Adrenal gland (tissue), 12 donors: ENCODE data around the gene SPATA9. TPM values are rescaled to one million over a fixed set of nuclear protein-coding genes. Genes with fewer than 3 reads are reported as not detected.

Source experiments
- DNase-seq, 7 donors: peaks; one replicate each; pipeline ENCODE4 v3.0.0-alpha.2; 2019 to 2020
- H3K27ac ChIP-seq, 5 donors: fragments of 200-600 bp; sonication (generic) in 4 of 5; 1 replicate in 3 of 5; 2 replicates in 2 of 5; pipeline versions ENCODE4 v1.5.1 to v1.8.0; 2016 to 2020; ENCODE audit warnings: mild to moderate bottlenecking in 1 of 5
- H3K27me3 ChIP-seq: fragments of 200-600 bp; 2 replicates; pipeline ENCODE4 v1.8.0; 2021
- H3K36me3 ChIP-seq, 2 donors: fragments of 200-600 bp; replicated peaks in 1 of 2; 1 replicate in 1 of 2; 2 replicates in 1 of 2; pipeline versions ENCODE4 v1.5.1 to v1.8.0; 2018 to 2022
- H3K4me1 ChIP-seq, 2 donors: fragments of 200-600 bp; replicated peaks in 1 of 2; 1 replicate in 1 of 2; 2 replicates in 1 of 2; pipeline versions ENCODE4 v1.5.1 to v1.8.0; 2018 to 2021
- H3K4me3 ChIP-seq, 4 donors: fragments of 200-600 bp; sonication (generic) in 3 of 4; one replicate each; pipeline ENCODE4 v1.5.1; 2016 to 2018
- H3K9me3 ChIP-seq, 3 donors: fragments of 200-600 bp; sonication (generic) in 1 of 3; replicated peaks in 1 of 3; 1 replicate in 2 of 3; 2 replicates in 1 of 3; pipeline versions ENCODE4 v1.5.1 to v1.8.0; 2016 to 2021
- POLR2A ChIP-seq, 2 donors: fragments of 450-650 bp; IDR thresholded peaks; one replicate each; pipeline ENCODE4 v1.6.1; 2017; ENCODE audit warnings: antibody characterized with exemption in 2 of 2, mild to moderate bottlenecking in 2 of 2, moderate library complexity in 1 of 2
- WGBS, 4 donors: extraction: QIAGEN DNeasy Blood & Tissue Kit in 2 of 4; methylation state at CpG; one replicate each; pipeline versions ENCODE4 v1.1.5 to v1.1.7; 2013 to 2017; 5-methylcytosine and 5-hydroxymethylcytosine counted together
- intact Hi-C, 2 donors: fragments of 100-400 bp; cut with DNase I; formaldehyde crosslinking; loops; one replicate each; pipeline versions ENCODE4 v1.14.1 to v1.15.0; 2022 to 2023
- polyA plus RNA-seq, 3 donors: library from polyadenylated mRNA; stranded (reverse); fragments of 200-250 nt in 2 of 3; fragments of 350-450 nt in 1 of 3; fragmentation: Illumina TruSeq in 1 of 3; extraction: RNeasy Lipid Tissue Mini Kit (QIAGEN cat#74804) in 1 of 3; gene quantifications; one replicate each; pipeline ENCODE4 v1.2.3, GENCODE V29; 2013 to 2014
- total RNA-seq, 9 donors: library from RNA; depleted of rRNA in 4 of 9; stranded (reverse); fragments of >200 nt in 4 of 9; fragments of 120-200 nt in 1 of 9; fragmentation: NEBNext Ultra II Directional in 1 of 9; extraction: Animal tissue kit (Norgen Biotek cat#: 25700) in 1 of 9; gene quantifications; one replicate each; pipeline versions ENCODE4 v1.1.0 to v1.2.4, GENCODE V29; 2013 to 2023
- TF ChIP-seq, protein P1 (sequence below), 6 experiments: fragments of 450-650 bp in 4 of 6; fragments of 200-600 bp in 2 of 6; sonication (generic) in 1 of 6; IDR thresholded peaks; 1 replicate in 5 of 6; 2 replicates in 1 of 6; pipeline versions ENCODE4 v1.5.1 to v1.8.0; 2016 to 2021; ENCODE audit warnings: antibody characterized with exemption in 6 of 6, mild to moderate bottlenecking in 2 of 6, moderate library complexity in 1 of 6
- donor health status: healthy with polysubstance abuse.
- donor health status: Bipolar disorder and iron deficiency.
- donor health status: DM: yes; HTN: yes; CAD: no.
- donor health status: DM: no; HTN: no; CAD: no.
- donor health status: DM: no; HTN: no; CAD: no.
- donor health status: DM: yes; HTN: yes; CAD: no.

The SPATA9 gene
- total and polyA plus RNA-seq, 12 donors = 0.26 to 2.7 (median 0.63) TPM; not detected in 5

DNA sequence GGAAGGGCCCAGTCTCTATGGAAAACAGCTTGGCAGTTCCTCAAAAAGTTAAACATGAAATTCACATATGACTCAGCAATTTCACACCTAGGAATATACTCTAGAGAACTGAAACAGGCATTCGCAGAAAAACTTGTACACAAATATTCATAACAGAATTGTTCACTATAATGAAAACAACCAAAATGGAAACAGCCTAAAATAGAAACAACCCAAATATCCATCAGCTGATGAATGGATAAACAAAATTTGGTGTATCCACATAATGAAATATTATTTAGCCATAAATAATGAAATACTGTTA is 67.7 kb downstream of the SPATA9 start:
- Histone ChIP-seq H3K9me3 (no peaks in the 10 kb centered on the region), H3K36me3 (no peaks in the 10 kb centered on the region), H3K27me3 (no peaks in the 10 kb centered on the region), H3K27ac (no peak overlapping the region), H3K4me1 (peaks cover 4 to 9% of the 10 kb centered on the region in 2 donors), H3K4me3 (no peak overlapping the region)
- WGBS, 4 donors = 80 to 90% (median 87%) methylated on average over 1 of the region's 1 CpG
- no peak for DNase-seq
- TF ChIP-seq, protein P1, sequence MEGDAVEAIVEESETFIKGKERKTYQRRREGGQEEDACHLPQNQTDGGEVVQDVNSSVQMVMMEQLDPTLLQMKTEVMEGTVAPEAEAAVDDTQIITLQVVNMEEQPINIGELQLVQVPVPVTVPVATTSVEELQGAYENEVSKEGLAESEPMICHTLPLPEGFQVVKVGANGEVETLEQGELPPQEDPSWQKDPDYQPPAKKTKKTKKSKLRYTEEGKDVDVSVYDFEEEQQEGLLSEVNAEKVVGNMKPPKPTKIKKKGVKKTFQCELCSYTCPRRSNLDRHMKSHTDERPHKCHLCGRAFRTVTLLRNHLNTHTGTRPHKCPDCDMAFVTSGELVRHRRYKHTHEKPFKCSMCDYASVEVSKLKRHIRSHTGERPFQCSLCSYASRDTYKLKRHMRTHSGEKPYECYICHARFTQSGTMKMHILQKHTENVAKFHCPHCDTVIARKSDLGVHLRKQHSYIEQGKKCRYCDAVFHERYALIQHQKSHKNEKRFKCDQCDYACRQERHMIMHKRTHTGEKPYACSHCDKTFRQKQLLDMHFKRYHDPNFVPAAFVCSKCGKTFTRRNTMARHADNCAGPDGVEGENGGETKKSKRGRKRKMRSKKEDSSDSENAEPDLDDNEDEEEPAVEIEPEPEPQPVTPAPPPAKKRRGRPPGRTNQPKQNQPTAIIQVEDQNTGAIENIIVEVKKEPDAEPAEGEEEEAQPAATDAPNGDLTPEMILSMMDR (IDR thresholded peaks at IDR 0.05) = no peak
- no peak for TF ChIP-seq POLR2A (IDR thresholded peaks at IDR 0.05)
- intact Hi-C loops = no loop called here

DNA sequence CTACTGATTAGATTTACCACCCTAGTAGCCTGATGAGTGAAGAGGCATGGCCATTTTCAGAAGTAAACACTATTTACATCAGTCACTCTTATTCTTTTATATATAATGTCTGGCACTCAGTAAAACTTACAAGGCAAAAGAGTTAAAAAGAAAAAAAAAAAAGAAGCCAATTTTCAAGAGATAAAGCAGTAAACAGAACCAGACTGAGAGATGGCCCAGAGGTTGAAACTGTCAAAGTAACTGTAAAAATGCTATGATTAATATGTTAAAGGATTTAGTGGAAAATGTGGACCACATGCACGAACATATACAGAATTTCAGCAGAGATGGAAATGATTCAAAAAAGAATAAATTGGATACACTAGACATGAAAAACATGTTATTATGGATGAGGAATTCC is 69.3 kb downstream of the SPATA9 start:
- intact Hi-C loops = no loop called here
- Histone ChIP-seq H3K36me3 (no peaks in the 10 kb centered on the region), H3K4me1 (no peaks in the 10 kb centered on the region), H3K27me3 (no peaks in the 10 kb centered on the region), H3K9me3 (no peaks in the 10 kb centered on the region), H3K27ac (no peak overlapping the region), H3K4me3 (no peak overlapping the region)
- TF ChIP-seq, protein P1 (IDR thresholded peaks at IDR 0.05) = no peak
- WGBS, 4 donors = 94 to 100% (median 98%) methylated on average over 1 of the region's 1 CpG
- DNase-seq = no peak

DNA sequence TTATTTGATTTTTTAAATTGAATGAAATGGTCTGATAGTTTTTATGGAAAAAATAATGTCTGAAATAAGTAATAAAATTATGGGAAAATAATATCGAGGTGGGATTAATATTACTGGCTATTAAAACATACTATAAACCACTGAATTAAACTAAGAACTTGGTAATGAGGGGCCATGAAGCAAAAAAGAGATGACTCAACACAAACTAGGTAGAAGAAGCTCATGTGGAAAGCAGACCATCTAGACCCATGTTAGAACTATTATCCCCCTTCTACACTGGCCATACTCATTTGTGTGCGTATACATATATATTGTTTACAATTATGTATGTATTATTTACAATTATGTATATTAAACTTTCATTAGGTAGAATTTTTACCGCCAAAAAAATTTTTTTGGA is 71.4 kb downstream of the SPATA9 start:
- DNase-seq = no peak
- H3K27me3 ChIP-seq = no peaks in the 10 kb centered on the region
- no peak overlapping the region for H3K4me3 ChIP-seq
- no peaks in the 10 kb centered on the region for H3K36me3 ChIP-seq
- H3K4me1 ChIP-seq = no peaks in the 10 kb centered on the region
- WGBS, 4 donors = 85 to 90% (median 89%) methylated on average over 3 of the region's 3 CpGs
- no peak overlapping the region for H3K27ac ChIP-seq
- intact Hi-C loops = no loop called here
- H3K9me3 ChIP-seq = no peaks in the 10 kb centered on the region
- no peak for TF ChIP-seq POLR2A (IDR thresholded peaks at IDR 0.05)
- TF ChIP-seq, protein P1 (IDR thresholded peaks at IDR 0.05) = no peak

DNA sequence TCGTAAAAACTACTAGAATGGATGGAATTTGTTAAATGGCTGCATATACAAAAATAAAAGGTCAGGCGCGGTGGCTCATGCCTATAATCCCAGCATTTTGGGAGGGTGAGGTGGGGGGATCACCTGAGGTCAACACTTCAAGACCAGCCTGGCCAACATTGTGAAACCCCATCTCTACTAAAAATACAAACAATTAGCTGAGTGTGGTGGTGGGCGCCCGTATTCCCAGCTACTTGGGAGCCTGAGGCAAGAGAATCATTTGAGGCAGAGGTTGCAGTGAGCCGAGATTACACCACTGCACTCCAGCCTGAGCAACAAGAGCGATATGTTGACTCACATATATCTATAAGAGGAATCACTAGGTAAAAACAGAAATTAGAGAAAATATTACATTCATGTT is 72.2 kb downstream of the SPATA9 start:
- Histone ChIP-seq H3K36me3 (no peaks in the 10 kb centered on the region), H3K9me3 (no peaks in the 10 kb centered on the region), H3K4me3 (no peak overlapping the region), H3K4me1 (no peaks in the 10 kb centered on the region), H3K27ac (no peak overlapping the region), H3K27me3 (no peaks in the 10 kb centered on the region)
- 93 to 97% (median 94%) methylated on average over 7 of the region's 7 CpGs for WGBS, 4 donors
- DNase-seq = no peak
- no peak for TF ChIP-seq POLR2A (IDR thresholded peaks at IDR 0.05)
- TF ChIP-seq, protein P1 (IDR thresholded peaks at IDR 0.05) = no peak
- intact Hi-C loops = no loop called here
